ENCODE results near the gene PARVB. TPM values are rescaled to one million over a fixed set of nuclear protein-coding genes. Genes with fewer than 3 reads are reported as not detected.

PARVB gene
- total RNA-seq, 4 donors from 2014 or later = 27.7 to 88.5 (median 41.7) TPM

- intact Hi-C loops (cut with DNase I; ENCODE audit: low total_unique reads) = no loop called here
- no peak for DNase-seq
- Histone ChIP-seq H3K9me3 (no peaks in the 10 kb centered on the region), H3K4me1 (no peaks in the 10 kb centered on the region), H3K36me3 (no peaks in the 10 kb centered on the region), H3K4me3 (no peak overlapping the region), H3K27me3 (no peaks in the 10 kb centered on the region), H3K27ac (no peak overlapping the region)
- TF ChIP-seq POLR2A (IDR thresholded peaks at IDR 0.05) (no peak), CTCF (IDR thresholded peaks at IDR 0.05) (no peak)
Observed at GRCh38 chr22:44214764-44215163, 190.7 kb downstream of the PARVB start.

- Histone ChIP-seq H3K9me3 (no peaks in the 10 kb centered on the region), H3K27me3 (no peaks in the 10 kb centered on the region), H3K4me3 (no peak overlapping the region), H3K36me3 (no peaks in the 10 kb centered on the region), H3K27ac (no peak overlapping the region), H3K4me1 (no peaks in the 10 kb centered on the region)
- no peak for DNase-seq
- TF ChIP-seq CTCF (IDR thresholded peaks at IDR 0.05) = no peak
- TF ChIP-seq POLR2A (IDR thresholded peaks at IDR 0.05) = no peak
- intact Hi-C loops (cut with DNase I; ENCODE audit: low total_unique reads) = no loop called here
Observed at GRCh38 chr22:44215287-44215686, 191.2 kb downstream of the PARVB start.

GRCh38 chr22:44217346-44217745 is 193.2 kb downstream of the PARVB start:
- H3K27ac ChIP-seq = no peak overlapping the region
- H3K9me3 ChIP-seq = no peaks in the 10 kb centered on the region
- intact Hi-C loops (cut with DNase I; ENCODE audit: low total_unique reads) = no loop called here
- no peaks in the 10 kb centered on the region for H3K36me3 ChIP-seq
- H3K27me3 ChIP-seq = no peaks in the 10 kb centered on the region
- H3K4me3 ChIP-seq = no peak overlapping the region
- no peak for DNase-seq
- TF ChIP-seq CTCF (IDR thresholded peaks at IDR 0.05) = no peak
- TF ChIP-seq POLR2A (IDR thresholded peaks at IDR 0.05) = no peak
- no peaks in the 10 kb centered on the region for H3K4me1 ChIP-seq

GRCh38 chr22:44218071-44218470 is 194.0 kb downstream of the PARVB start:
- H3K4me3 ChIP-seq = no peak overlapping the region
- H3K4me1 ChIP-seq = no peaks in the 10 kb centered on the region
- no peaks in the 10 kb centered on the region for H3K27me3 ChIP-seq
- DNase-seq = no peak
- H3K9me3 ChIP-seq = no peaks in the 10 kb centered on the region
- TF ChIP-seq CTCF (IDR thresholded peaks at IDR 0.05) (no peak), POLR2A (IDR thresholded peaks at IDR 0.05) (no peak)
- intact Hi-C loops (cut with DNase I; ENCODE audit: low total_unique reads) = no loop called here
- H3K36me3 ChIP-seq = no peaks in the 10 kb centered on the region
- no peak overlapping the region for H3K27ac ChIP-seq

GRCh38 chr22:44219101-44219870 is 195.2 kb downstream of the PARVB start:
- Histone ChIP-seq H3K36me3 (no peaks in the 10 kb centered on the region), H3K27ac (no peak overlapping the region), H3K4me3 (no peak overlapping the region), H3K4me1 (no peaks in the 10 kb centered on the region), H3K27me3 (no peaks in the 10 kb centered on the region), H3K9me3 (no peaks in the 10 kb centered on the region)
- DNase-seq = no peak
- TF ChIP-seq POLR2A (IDR thresholded peaks at IDR 0.05) = no peak
- TF ChIP-seq CTCF (IDR thresholded peaks at IDR 0.05) = no peak
- intact Hi-C loops (cut with DNase I; ENCODE audit: low total_unique reads) = no loop called here

Measured in uterus (tissue), 4 donors.